K562 (cell line): ENCODE results near the gene XIRP2.

ENCODE experiments used
- HMGXB4 ChIP-seq: sonication (generic); formaldehyde crosslinking; IDR thresholded peaks from 2 replicates; pipeline ENCODE4 v1.8.1; 2023; ENCODE audit warnings: mild to moderate bottlenecking, missing genetic modification reagents
- KDM4B ChIP-seq, 2 experiments: fragments of 450-650 bp in 1 of 2; sonication (generic) in 1 of 2; IDR thresholded peaks; 2 replicates each; pipeline ENCODE4 v1.6.1; 2016 to 2017; ENCODE audit warnings: borderline replicate concordance in 2 of 2, antibody characterized with exemption in 1 of 2, low read depth in 1 of 2, mild to moderate bottlenecking in 1 of 2
- KLF10 ChIP-seq: fragments of 250-450 bp; sonication (Bioruptor Pico); IDR thresholded peaks from 2 replicates; pipeline ENCODE4 v1.6.1; 2021; ENCODE audit warnings: matching md5 sums
- MEIS2 ChIP-seq: fragments of 450-650 bp; IDR thresholded peaks from 2 replicates; pipeline ENCODE4 v1.6.1; 2014; ENCODE audit warnings: mild to moderate bottlenecking; ENCODE audit not compliant: partially characterized antibody
- NR2F6 ChIP-seq: fragments of 450-650 bp; formaldehyde crosslinking; IDR thresholded peaks from 2 replicates; pipeline ENCODE4 v1.4.0; 2020; ENCODE audit warnings: mild to moderate bottlenecking
- POLR3G ChIP-seq: IDR thresholded peaks from 2 replicates; pipeline ENCODE4 v1.6.1; 2011; ENCODE audit not compliant: insufficient read length, insufficient replicate concordance; ENCODE audit errors: extremely low read depth
- TEAD2 ChIP-seq: fragments of 450-650 bp; IDR thresholded peaks from 2 replicates; pipeline ENCODE4 v1.6.1; 2016; ENCODE audit warnings: missing genetic modification characterization, control low read depth, missing compliant biosample characterization
- TF ChIP-seq, protein P1 (sequence below), 3 experiments: IDR thresholded peaks in 2 of 3; conservative IDR thresholded peaks in 1 of 3; 2 replicates each; pipeline ENCODE4 v1.5.1; 2011 to 2012; ENCODE audit warnings: low read length in 3 of 3, mild to moderate bottlenecking in 3 of 3, control low read depth in 2 of 3, improper control_type of control experiment in 1 of 3, inconsistent platforms in 1 of 3, low read depth in 1 of 3, mixed read lengths in 1 of 3, moderate library complexity in 1 of 3; ENCODE audit not compliant: insufficient read depth in 2 of 3
- TF ChIP-seq, protein P2 (sequence below): fragments of 450-650 bp; IDR thresholded peaks from 2 replicates; pipeline ENCODE4 v1.6.1; 2016

DNA sequence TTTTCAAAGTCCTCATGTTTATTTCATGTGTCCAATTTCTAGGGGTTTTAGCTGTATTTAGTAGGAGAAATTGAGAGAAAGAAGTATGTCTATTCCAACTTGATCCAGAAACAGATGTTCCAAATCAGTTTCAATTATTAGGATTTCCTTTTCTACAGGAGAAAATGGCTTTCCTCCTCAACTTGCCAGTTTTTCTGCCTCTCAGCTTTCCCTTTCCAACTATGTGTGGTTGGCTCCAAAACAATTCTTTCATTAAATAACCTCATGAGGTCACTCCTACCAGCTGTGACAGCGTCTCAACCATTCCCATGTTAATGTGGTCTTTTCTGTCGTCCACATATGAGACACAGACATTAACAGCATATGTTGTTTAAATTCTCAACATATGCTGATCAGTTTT, 13.1 kb downstream of the XIRP2 start:
- TF ChIP-seq NR2F6 (CRISPR knock-in tag) (no peak), KLF10 (CRISPR knock-in tag) (no peak), TEAD2 (no peak), MEIS2 (no peak), HMGXB4 (CRISPR knock-in tag) (no peak), KDM4B (IDR thresholded peaks at IDR 0.05; ENCODE audit: borderline replicate concordance in 2 of 2, low read depth in 1 of 2) (no peak), POLR3G (no peak)
- TF ChIP-seq, protein P1, sequence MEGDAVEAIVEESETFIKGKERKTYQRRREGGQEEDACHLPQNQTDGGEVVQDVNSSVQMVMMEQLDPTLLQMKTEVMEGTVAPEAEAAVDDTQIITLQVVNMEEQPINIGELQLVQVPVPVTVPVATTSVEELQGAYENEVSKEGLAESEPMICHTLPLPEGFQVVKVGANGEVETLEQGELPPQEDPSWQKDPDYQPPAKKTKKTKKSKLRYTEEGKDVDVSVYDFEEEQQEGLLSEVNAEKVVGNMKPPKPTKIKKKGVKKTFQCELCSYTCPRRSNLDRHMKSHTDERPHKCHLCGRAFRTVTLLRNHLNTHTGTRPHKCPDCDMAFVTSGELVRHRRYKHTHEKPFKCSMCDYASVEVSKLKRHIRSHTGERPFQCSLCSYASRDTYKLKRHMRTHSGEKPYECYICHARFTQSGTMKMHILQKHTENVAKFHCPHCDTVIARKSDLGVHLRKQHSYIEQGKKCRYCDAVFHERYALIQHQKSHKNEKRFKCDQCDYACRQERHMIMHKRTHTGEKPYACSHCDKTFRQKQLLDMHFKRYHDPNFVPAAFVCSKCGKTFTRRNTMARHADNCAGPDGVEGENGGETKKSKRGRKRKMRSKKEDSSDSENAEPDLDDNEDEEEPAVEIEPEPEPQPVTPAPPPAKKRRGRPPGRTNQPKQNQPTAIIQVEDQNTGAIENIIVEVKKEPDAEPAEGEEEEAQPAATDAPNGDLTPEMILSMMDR (IDR thresholded peaks at IDR 0.05 in 2 of 3, conservative IDR thresholded peaks at IDR 0.05 in 1 of 3; ENCODE audit: insufficient read depth in 2 of 3, low read depth in 1 of 3, low read length in 3 of 3): no peak
- TF ChIP-seq, protein P2, sequence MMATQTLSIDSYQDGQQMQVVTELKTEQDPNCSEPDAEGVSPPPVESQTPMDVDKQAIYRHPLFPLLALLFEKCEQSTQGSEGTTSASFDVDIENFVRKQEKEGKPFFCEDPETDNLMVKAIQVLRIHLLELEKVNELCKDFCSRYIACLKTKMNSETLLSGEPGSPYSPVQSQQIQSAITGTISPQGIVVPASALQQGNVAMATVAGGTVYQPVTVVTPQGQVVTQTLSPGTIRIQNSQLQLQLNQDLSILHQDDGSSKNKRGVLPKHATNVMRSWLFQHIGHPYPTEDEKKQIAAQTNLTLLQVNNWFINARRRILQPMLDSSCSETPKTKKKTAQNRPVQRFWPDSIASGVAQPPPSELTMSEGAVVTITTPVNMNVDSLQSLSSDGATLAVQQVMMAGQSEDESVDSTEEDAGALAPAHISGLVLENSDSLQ: no peak
